ENCODE results near the gene FHIP1A.

FHIP1A gene

GRCh38 chr4:151418385-151418784 is 9.4 kb downstream of the FHIP1A start:
- no peak for DNase-seq

GRCh38 chr4:151418856-151419255 is 9.9 kb downstream of the FHIP1A start:
- no peak for DNase-seq

- DNase-seq: no peak
Observed at GRCh38 chr4:151420250-151420807, 11.4 kb downstream of the FHIP1A start.

GRCh38 chr4:151422854-151423253 is 13.9 kb downstream of the FHIP1A start:
- DNase-seq: no peak

GRCh38 chr4:151426513-151426912 is 17.5 kb downstream of the FHIP1A start:
- DNase-seq: no peak

- DNase-seq: no peak
Observed at GRCh38 chr4:151427266-151427665, 18.3 kb downstream of the FHIP1A start.

GRCh38 chr4:151428346-151428745 is 19.4 kb downstream of the FHIP1A start:
- DNase-seq: no peak

GRCh38 chr4:151429957-151430570 is 21.1 kb downstream of the FHIP1A start:
- no peak for DNase-seq

- DNase-seq: no peak
Observed at GRCh38 chr4:151430740-151431457, 21.9 kb downstream of the FHIP1A start.

GRCh38 chr4:151431728-151432127 is 22.8 kb downstream of the FHIP1A start:
- no peak for DNase-seq

GRCh38 chr4:151432654-151433053 is 23.7 kb downstream of the FHIP1A start:
- DNase-seq: no peak

GRCh38 chr4:151434183-151434860 is 25.3 kb downstream of the FHIP1A start:
- no peak for DNase-seq

GRCh38 chr4:151436093-151436518 is 27.1 kb downstream of the FHIP1A start:
- DNase-seq: no peak

- no peak for DNase-seq
Observed at GRCh38 chr4:151437505-151437904, 28.5 kb downstream of the FHIP1A start.

GRCh38 chr4:151438154-151438553 is 29.2 kb downstream of the FHIP1A start:
- DNase-seq: no peak

GRCh38 chr4:151439320-151439719 is 30.3 kb downstream of the FHIP1A start:
- no peak for DNase-seq

GRCh38 chr4:151442002-151442401 is 33.0 kb downstream of the FHIP1A start:
- DNase-seq: no peak

GRCh38 chr4:151443247-151443646 is 34.3 kb downstream of the FHIP1A start:
- no peak for DNase-seq

GRCh38 chr4:151443752-151444151 is 34.8 kb downstream of the FHIP1A start:
- DNase-seq: no peak

GRCh38 chr4:151446208-151446607 is 37.2 kb downstream of the FHIP1A start:
- no peak for DNase-seq

GRCh38 chr4:151454513-151454912 is 45.5 kb downstream of the FHIP1A start:
- no peak for DNase-seq

- no peak for DNase-seq
Observed at GRCh38 chr4:151455212-151455611, 46.2 kb downstream of the FHIP1A start.

GRCh38 chr4:151458148-151458547 is 49.2 kb downstream of the FHIP1A start:
- DNase-seq: no peak

Data from activated CD4-positive, alpha-beta T cell treated with anti-CD3 and anti-CD28 coated beads for 4 hours (primary cell).